ENCODE data around the gene HPN. TPM values are rescaled to one million over a fixed set of nuclear protein-coding genes. Genes with fewer than 3 reads are reported as not detected.

Gene HPN
- total and polyA plus RNA-seq, 2 experiments from 2014 or later = 150 to 241 TPM

DNA sequence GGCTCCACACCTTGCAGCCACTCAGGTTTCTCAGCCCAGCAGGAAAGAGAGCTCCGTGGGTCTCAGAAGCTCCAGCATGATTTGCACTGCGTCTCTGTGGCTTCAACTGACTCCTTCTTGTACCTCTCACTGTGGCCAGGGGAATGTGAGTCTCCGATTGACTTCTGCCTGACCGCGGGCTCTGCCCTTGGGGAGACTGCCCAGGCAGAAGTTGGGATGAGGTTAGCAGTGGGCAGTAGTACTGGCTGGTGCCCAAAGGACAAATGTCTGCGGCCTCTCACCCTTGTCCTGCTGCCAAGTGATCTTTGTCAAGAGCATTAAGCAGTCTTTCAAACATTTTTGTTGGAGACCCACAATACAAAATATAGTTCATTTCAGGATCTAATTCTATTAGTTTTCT, 39.7 kb downstream of the HPN start:
- H3K36me3 ChIP-seq (replicated peaks; ENCODE audit: insufficient read depth, low read depth) = no peaks in the 10 kb centered on the region
- H3K27ac ChIP-seq = no peak overlapping the region
- no peaks in the 10 kb centered on the region for H4K20me1 ChIP-seq (ENCODE audit: insufficient read depth, poor library complexity, severe bottlenecking)
- TF ChIP-seq EZH2phosphoT487 (IDR thresholded peaks at IDR 0.05; ENCODE audit: low read depth, severe bottlenecking, unreplicated experiment) = no peak
- no peak for TF ChIP-seq EZH2 (IDR thresholded peaks at IDR 0.05; ENCODE audit: borderline replicate concordance)
- TF ChIP-seq, protein P1, sequence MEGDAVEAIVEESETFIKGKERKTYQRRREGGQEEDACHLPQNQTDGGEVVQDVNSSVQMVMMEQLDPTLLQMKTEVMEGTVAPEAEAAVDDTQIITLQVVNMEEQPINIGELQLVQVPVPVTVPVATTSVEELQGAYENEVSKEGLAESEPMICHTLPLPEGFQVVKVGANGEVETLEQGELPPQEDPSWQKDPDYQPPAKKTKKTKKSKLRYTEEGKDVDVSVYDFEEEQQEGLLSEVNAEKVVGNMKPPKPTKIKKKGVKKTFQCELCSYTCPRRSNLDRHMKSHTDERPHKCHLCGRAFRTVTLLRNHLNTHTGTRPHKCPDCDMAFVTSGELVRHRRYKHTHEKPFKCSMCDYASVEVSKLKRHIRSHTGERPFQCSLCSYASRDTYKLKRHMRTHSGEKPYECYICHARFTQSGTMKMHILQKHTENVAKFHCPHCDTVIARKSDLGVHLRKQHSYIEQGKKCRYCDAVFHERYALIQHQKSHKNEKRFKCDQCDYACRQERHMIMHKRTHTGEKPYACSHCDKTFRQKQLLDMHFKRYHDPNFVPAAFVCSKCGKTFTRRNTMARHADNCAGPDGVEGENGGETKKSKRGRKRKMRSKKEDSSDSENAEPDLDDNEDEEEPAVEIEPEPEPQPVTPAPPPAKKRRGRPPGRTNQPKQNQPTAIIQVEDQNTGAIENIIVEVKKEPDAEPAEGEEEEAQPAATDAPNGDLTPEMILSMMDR (IDR thresholded peaks at IDR 0.05; ENCODE audit: poor library complexity) = no peak
- no peak overlapping the region for H3K4me2 ChIP-seq
- no peak overlapping the region for H2AFZ ChIP-seq
- DNase-seq (ENCODE audit: low spot score) = no peak
- no peaks in the 10 kb centered on the region for H3K79me2 ChIP-seq
- no peaks in the 10 kb centered on the region for H3K9me2 ChIP-seq (replicated peaks; ENCODE audit: insufficient read depth)
- H3K4me1 ChIP-seq (ENCODE audit: insufficient read depth) = no peaks in the 10 kb centered on the region
- H3K9me3 ChIP-seq (ENCODE audit: low read depth) = no peaks in the 10 kb centered on the region
- H3K27me3 ChIP-seq = no peaks in the 10 kb centered on the region
- 93% methylated on average over 6 of the region's 6 CpGs for WGBS (ENCODE audit: low lambda C conversion rate, missing lambda C conversion rate)
- H3K4me3 ChIP-seq = no peak overlapping the region

DNA sequence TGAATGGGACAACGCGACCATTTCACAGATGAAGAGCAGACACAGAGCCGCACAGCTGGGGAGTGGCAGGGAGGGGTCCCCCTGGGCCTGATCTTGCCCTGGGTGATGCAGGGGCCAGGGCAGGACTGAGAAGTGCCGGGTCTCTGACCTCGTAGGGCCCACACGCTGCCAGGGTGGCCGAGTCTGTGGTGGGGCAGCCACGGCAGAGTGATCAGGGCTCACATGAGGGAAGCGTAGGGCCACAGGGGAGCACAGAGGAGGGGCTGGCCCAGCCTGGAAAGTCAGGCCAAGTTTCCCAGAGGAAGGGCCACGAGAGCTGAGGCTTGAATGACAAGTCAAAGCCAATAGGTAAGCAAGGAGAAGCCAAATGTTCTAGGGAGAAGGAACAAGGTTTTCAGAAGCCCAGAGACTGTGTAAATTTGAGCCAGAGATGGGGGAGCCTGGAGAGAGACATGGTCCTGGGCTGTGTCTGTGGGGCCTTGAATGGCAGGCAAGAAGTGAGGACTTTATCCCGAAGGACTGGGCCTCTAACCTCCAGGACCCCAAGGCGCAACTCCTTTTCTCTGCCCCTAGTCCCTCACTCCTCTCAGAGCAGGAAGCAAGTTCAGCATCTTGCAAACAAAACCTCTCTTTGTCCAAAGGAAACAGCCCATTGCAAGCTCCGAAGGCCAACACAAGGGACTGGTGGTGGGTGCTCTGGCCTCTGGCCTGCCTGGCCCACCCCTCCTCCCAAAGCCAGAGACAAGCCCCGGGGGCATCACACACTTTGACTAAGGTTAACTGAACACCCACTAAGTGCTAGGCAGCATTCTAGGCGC, 42.4 kb downstream of the HPN start:
- Histone ChIP-seq H3K4me1 (ENCODE audit: insufficient read depth) (no peaks in the 10 kb centered on the region), H3K27ac (no peak overlapping the region), H2AFZ (no peak overlapping the region), H4K20me1 (ENCODE audit: insufficient read depth, poor library complexity, severe bottlenecking) (no peaks in the 10 kb centered on the region), H3K9me2 (replicated peaks; ENCODE audit: insufficient read depth) (no peaks in the 10 kb centered on the region), H3K9me3 (ENCODE audit: low read depth) (no peaks in the 10 kb centered on the region), H3K4me2 (no peak overlapping the region), H3K36me3 (replicated peaks; ENCODE audit: insufficient read depth, low read depth) (no peaks in the 10 kb centered on the region), H3K79me2 (no peaks in the 10 kb centered on the region), H3K27me3 (no peaks in the 10 kb centered on the region), H3K4me3 (no peak overlapping the region)
- no peak for DNase-seq (ENCODE audit: low spot score)
- WGBS (ENCODE audit: low lambda C conversion rate, missing lambda C conversion rate) = 92% methylated on average over 15 of the region's 15 CpGs
- no peak for TF ChIP-seq EZH2 (IDR thresholded peaks at IDR 0.05; ENCODE audit: borderline replicate concordance)
- TF ChIP-seq, protein P1 (IDR thresholded peaks at IDR 0.05; ENCODE audit: poor library complexity) = no peak
- no peak for TF ChIP-seq EZH2phosphoT487 (IDR thresholded peaks at IDR 0.05; ENCODE audit: low read depth, severe bottlenecking, unreplicated experiment)

- Histone ChIP-seq H3K27me3 (no peaks in the 10 kb centered on the region), H2AFZ (no peak overlapping the region), H3K79me2 (no peaks in the 10 kb centered on the region), H3K36me3 (replicated peaks; ENCODE audit: insufficient read depth, low read depth) (no peaks in the 10 kb centered on the region), H3K4me1 (ENCODE audit: insufficient read depth) (no peaks in the 10 kb centered on the region), H3K9me2 (replicated peaks; ENCODE audit: insufficient read depth) (no peaks in the 10 kb centered on the region), H3K9me3 (ENCODE audit: low read depth) (no peaks in the 10 kb centered on the region), H4K20me1 (ENCODE audit: insufficient read depth, poor library complexity, severe bottlenecking) (no peaks in the 10 kb centered on the region), H3K27ac (no peak overlapping the region), H3K4me3 (no peak overlapping the region), H3K4me2 (no peak overlapping the region)
- no peak for DNase-seq (ENCODE audit: low spot score)
- WGBS (ENCODE audit: low lambda C conversion rate, missing lambda C conversion rate) = 95% methylated on average over 3 of the region's 3 CpGs
- no peak for TF ChIP-seq EZH2 (IDR thresholded peaks at IDR 0.05; ENCODE audit: borderline replicate concordance)
- TF ChIP-seq EZH2phosphoT487 (IDR thresholded peaks at IDR 0.05; ENCODE audit: low read depth, severe bottlenecking, unreplicated experiment) = no peak
- TF ChIP-seq, protein P1 (IDR thresholded peaks at IDR 0.05; ENCODE audit: poor library complexity) = no peak
Measured at GRCh38 chr19:35084509-35084762, 42.9 kb downstream of the HPN start.
